Loucy (cell line): ENCODE data around the gene SLC22A15.

Experiments
- H2AFZ ChIP-seq: fragments of 200-600 bp; sonication (generic); 2 replicates; pipeline ENCODE4 v1.6.0; 2016; ENCODE audit warnings: antibody characterized with exemption, mild to moderate bottlenecking, low read length, moderate library complexity
- H3F3A ChIP-seq: fragments of 200-600 bp; 2 replicates; pipeline ENCODE4 v1.6.0; 2016; ENCODE audit warnings: antibody characterized with exemption, low read depth, mild to moderate bottlenecking
- H3K27me3 ChIP-seq: fragments of 200-600 bp; sonication (generic); 2 replicates; pipeline ENCODE4 v1.6.1; 2014; ENCODE audit warnings: low read length, mild to moderate bottlenecking; ENCODE audit not compliant: insufficient read depth, poor library complexity, severe bottlenecking
- H3K36me3 ChIP-seq: fragments of 200-600 bp; sonication (generic); 2 replicates; pipeline ENCODE4 v1.6.1; 2016; ENCODE audit warnings: low read length; ENCODE audit not compliant: insufficient read depth
- H3K4me1 ChIP-seq: fragments of 200-600 bp; sonication (generic); 2 replicates; pipeline ENCODE4 v1.5.1; 2014; ENCODE audit warnings: low read length, mild to moderate bottlenecking; ENCODE audit not compliant: insufficient read depth, poor library complexity, severe bottlenecking
- H3K4me2 ChIP-seq: fragments of 200-600 bp; sonication (generic); 2 replicates; pipeline ENCODE4 v1.6.0; 2014; ENCODE audit warnings: antibody characterized with exemption, low read length, low read depth, mild to moderate bottlenecking; ENCODE audit not compliant: poor library complexity, severe bottlenecking
- H3K4me3 ChIP-seq: fragments of 200-600 bp; sonication (generic); 2 replicates; pipeline ENCODE4 v1.5.1; 2014; ENCODE audit warnings: low read length, mild to moderate bottlenecking, mixed read lengths; ENCODE audit not compliant: poor library complexity, severe bottlenecking
- H3K79me2 ChIP-seq: fragments of 200-600 bp; sonication (generic); 2 replicates; pipeline ENCODE4 v1.6.1; 2014; ENCODE audit warnings: low read length; ENCODE audit not compliant: insufficient read depth
- H3K9ac ChIP-seq: fragments of 200-600 bp; sonication (generic); 2 replicates; pipeline ENCODE4 v1.6.0; 2014; ENCODE audit warnings: mild to moderate bottlenecking, low read depth, low read length, moderate library complexity; ENCODE audit not compliant: poor library complexity, severe bottlenecking
- H3K9me2 ChIP-seq: fragments of 200-600 bp; sonication (generic); replicated peaks from 2 replicates; pipeline ENCODE4 v1.6.1; 2016; ENCODE audit warnings: low read depth, low read length, mixed read lengths
- H3K9me3 ChIP-seq: fragments of 200-600 bp; sonication (generic); 2 replicates; pipeline ENCODE4 v1.6.1; 2014; ENCODE audit warnings: mild to moderate bottlenecking, antibody characterized with exemption, low read length, low read depth; ENCODE audit not compliant: insufficient read depth
- H4K20me1 ChIP-seq: fragments of 200-600 bp; sonication (generic); 2 replicates; pipeline ENCODE4 v1.6.0; 2014; ENCODE audit warnings: antibody characterized with exemption, low read length, mild to moderate bottlenecking; ENCODE audit not compliant: insufficient read depth, poor library complexity, severe bottlenecking
- EZH2phosphoT487 ChIP-seq: fragments of 200-600 bp; IDR thresholded peaks from 2 replicates; pipeline ENCODE4 v1.6.1; 2018; ENCODE audit warnings: antibody characterized with exemption, mild to moderate bottlenecking, moderate library complexity, borderline replicate concordance
- TF ChIP-seq, protein P1 (sequence below): fragments of 200-600 bp; sonication (generic); conservative IDR thresholded peaks from 2 replicates; pipeline ENCODE4 v1.5.1; 2014; ENCODE audit warnings: mild to moderate bottlenecking, antibody characterized with exemption, low read length

SLC22A15 gene

DNA sequence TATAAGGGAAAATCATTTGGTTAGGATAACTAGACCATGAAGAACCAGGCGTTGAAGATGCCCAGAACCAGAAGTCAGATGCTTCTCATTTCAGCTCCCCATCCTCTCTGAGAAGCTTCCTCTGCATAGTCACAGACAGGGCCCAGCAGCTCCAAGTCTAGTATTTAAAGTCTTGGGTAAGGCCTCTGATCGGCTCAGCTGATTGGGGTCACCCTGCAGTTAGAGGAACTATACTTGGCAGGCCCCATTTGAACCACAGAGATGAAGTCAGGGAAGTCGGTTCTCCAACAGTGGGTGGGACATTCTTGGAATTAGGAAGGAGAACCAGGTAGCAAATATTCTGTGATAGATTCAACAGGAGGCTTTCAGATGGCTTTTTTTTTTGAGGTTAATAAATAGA is 48.3 kb downstream of the SLC22A15 start:
- Histone ChIP-seq H3F3A (no peaks in the 10 kb centered on the region), H3K4me2 (no peak overlapping the region), H3K9ac (no peak overlapping the region), H3K36me3 (no peaks in the 10 kb centered on the region), H3K4me3 (no peak overlapping the region), H3K79me2 (no peaks in the 10 kb centered on the region), H3K4me1 (no peaks in the 10 kb centered on the region), H2AFZ (no peak overlapping the region), H4K20me1 (no peaks in the 10 kb centered on the region), H3K9me2 (no peaks in the 10 kb centered on the region), H3K27me3 (no peaks in the 10 kb centered on the region), H3K9me3 (no peaks in the 10 kb centered on the region)
- TF ChIP-seq, protein P1, sequence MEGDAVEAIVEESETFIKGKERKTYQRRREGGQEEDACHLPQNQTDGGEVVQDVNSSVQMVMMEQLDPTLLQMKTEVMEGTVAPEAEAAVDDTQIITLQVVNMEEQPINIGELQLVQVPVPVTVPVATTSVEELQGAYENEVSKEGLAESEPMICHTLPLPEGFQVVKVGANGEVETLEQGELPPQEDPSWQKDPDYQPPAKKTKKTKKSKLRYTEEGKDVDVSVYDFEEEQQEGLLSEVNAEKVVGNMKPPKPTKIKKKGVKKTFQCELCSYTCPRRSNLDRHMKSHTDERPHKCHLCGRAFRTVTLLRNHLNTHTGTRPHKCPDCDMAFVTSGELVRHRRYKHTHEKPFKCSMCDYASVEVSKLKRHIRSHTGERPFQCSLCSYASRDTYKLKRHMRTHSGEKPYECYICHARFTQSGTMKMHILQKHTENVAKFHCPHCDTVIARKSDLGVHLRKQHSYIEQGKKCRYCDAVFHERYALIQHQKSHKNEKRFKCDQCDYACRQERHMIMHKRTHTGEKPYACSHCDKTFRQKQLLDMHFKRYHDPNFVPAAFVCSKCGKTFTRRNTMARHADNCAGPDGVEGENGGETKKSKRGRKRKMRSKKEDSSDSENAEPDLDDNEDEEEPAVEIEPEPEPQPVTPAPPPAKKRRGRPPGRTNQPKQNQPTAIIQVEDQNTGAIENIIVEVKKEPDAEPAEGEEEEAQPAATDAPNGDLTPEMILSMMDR: no peak
- no peak for TF ChIP-seq EZH2phosphoT487

GRCh38 chr1:116026631-116027030 is 50.3 kb downstream of the SLC22A15 start:
- no peaks in the 10 kb centered on the region for H3K27me3 ChIP-seq
- no peak overlapping the region for H3K9ac ChIP-seq
- H4K20me1 ChIP-seq: no peaks in the 10 kb centered on the region
- no peak overlapping the region for H3K4me3 ChIP-seq
- H3K4me2 ChIP-seq: no peak overlapping the region
- no peak overlapping the region for H2AFZ ChIP-seq
- H3K79me2 ChIP-seq: no peaks in the 10 kb centered on the region
- H3K9me2 ChIP-seq: no peaks in the 10 kb centered on the region
- no peaks in the 10 kb centered on the region for H3F3A ChIP-seq
- no peak for TF ChIP-seq EZH2phosphoT487
- TF ChIP-seq, protein P1: no peak
- no peaks in the 10 kb centered on the region for H3K9me3 ChIP-seq
- H3K4me1 ChIP-seq: no peaks in the 10 kb centered on the region
- no peaks in the 10 kb centered on the region for H3K36me3 ChIP-seq

DNA sequence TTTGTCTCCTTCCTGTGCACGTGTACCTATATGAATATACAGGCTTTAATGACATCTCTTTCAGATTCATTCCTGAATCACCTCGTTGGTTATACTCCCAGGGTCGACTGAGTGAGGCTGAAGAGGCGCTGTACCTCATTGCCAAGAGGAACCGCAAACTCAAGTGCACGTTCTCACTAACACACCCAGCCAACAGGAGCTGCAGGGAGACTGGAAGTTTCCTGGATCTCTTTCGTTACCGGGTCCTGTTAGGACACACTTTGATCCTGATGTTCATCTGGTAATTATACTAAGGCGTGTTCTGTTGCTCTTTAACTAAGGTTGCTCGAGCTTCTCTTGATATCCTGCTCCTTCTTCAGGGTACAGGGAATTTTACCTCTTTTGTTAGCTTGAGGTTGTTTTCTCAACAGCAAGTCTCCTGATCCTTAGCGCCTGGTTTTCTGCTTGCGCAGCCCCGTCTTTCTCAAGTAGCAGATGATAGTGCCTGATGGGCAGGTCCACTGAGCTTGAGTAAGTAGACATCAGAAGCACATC is 55.1 kb downstream of the SLC22A15 start:
- no peak overlapping the region for H3K4me2 ChIP-seq
- no peaks in the 10 kb centered on the region for H3K9me2 ChIP-seq
- no peaks in the 10 kb centered on the region for H3F3A ChIP-seq
- no peaks in the 10 kb centered on the region for H3K36me3 ChIP-seq
- H3K4me3 ChIP-seq: no peak overlapping the region
- no peaks in the 10 kb centered on the region for H3K4me1 ChIP-seq
- no peaks in the 10 kb centered on the region for H3K9me3 ChIP-seq
- no peaks in the 10 kb centered on the region for H3K79me2 ChIP-seq
- H4K20me1 ChIP-seq: no peaks in the 10 kb centered on the region
- no peak overlapping the region for H2AFZ ChIP-seq
- no peaks in the 10 kb centered on the region for H3K27me3 ChIP-seq
- TF ChIP-seq EZH2phosphoT487: no peak
- TF ChIP-seq, protein P1: no peak
- H3K9ac ChIP-seq: no peak overlapping the region
